Kidney (tissue), 14 donors: ENCODE measurements around the gene ABHD3. TPM values are rescaled to one million over a fixed set of nuclear protein-coding genes. Genes with fewer than 3 reads are reported as not detected.
A peak's percentile ranks its signal among the peaks of the same experiment; 100 is the strongest.
"Not testable (repeated sequence)": the region's sequence is repeated elsewhere in the genome, so short reads cannot be mapped to it uniquely, and the experiment has no call there.

Experiments used
- DNase-seq, 5 donors: peaks; one replicate each; pipeline ENCODE4 v3.0.0-alpha.2; 2013 to 2020
- FAIRE-seq: peaks from 2 replicates; lab custom pipeline; 2012; peaks lifted over from hg19 to GRCh38; lab: Jason Lieb, UNC
- H3K27ac ChIP-seq, 2 donors: one replicate each; pipeline ENCODE4 v1.7.0; 2013; ENCODE audit warnings: low read depth in 2 of 2, low read length in 2 of 2, inconsistent platforms in 1 of 2
- H3K27me3 ChIP-seq: one replicate; pipeline ENCODE4 v1.7.1; 2013; ENCODE audit warnings: low read length, inconsistent platforms; ENCODE audit not compliant: control insufficient read depth, insufficient read depth
- H3K36me3 ChIP-seq, 3 donors: one replicate each; pipeline versions ENCODE4 v1.7.0 to v1.7.1; 2013; ENCODE audit warnings: low read length in 3 of 3, control low read depth in 1 of 3, inconsistent platforms in 1 of 3; ENCODE audit not compliant: insufficient read depth in 3 of 3, control insufficient read depth in 2 of 3
- H3K4me1 ChIP-seq, 3 donors: one replicate each; pipeline versions ENCODE4 v1.7.0 to v1.7.1; 2013; ENCODE audit warnings: low read length in 3 of 3, inconsistent platforms in 1 of 3, low read depth in 1 of 3; ENCODE audit not compliant: control insufficient read depth in 2 of 3, insufficient read depth in 2 of 3
- H3K4me3 ChIP-seq, 3 donors: one replicate each; pipeline versions ENCODE4 v1.7.0 to v1.8.1; 2013; ENCODE audit warnings: low read length in 3 of 3, control low read depth in 1 of 3, inconsistent platforms in 1 of 3
- H3K9ac ChIP-seq, 3 donors: one replicate each; pipeline versions ENCODE4 v1.7.0 to v1.7.1; 2013; ENCODE audit warnings: low read length in 3 of 3, control low read depth in 1 of 3, inconsistent platforms in 1 of 3
- H3K9me3 ChIP-seq, 3 donors: one replicate each; pipeline versions ENCODE4 v1.7.0 to v1.7.1; 2013; ENCODE audit warnings: low read length in 3 of 3, control low read depth in 1 of 3, inconsistent platforms in 1 of 3; ENCODE audit not compliant: control insufficient read depth in 2 of 3, insufficient read depth in 1 of 3
- CTCF ChIP-seq: IDR thresholded peaks from 3 replicates; pipeline ENCODE4 v1.5.1; 2012; ENCODE audit warnings: mild to moderate bottlenecking, moderate library complexity, borderline replicate concordance; ENCODE audit not compliant: insufficient read depth; ENCODE audit errors: extremely low read depth
- intact Hi-C: fragments of 100-400 bp; cut with DNase I; formaldehyde crosslinking; loops from one replicate; pipeline ENCODE4 v1.11.1; 2022
- polyA plus RNA-seq: library from polyadenylated mRNA; stranded (reverse); fragments of 350-450 nt; fragmentation: Illumina TruSeq; extraction: RNeasy Lipid Tissue Mini Kit (QIAGEN cat#74804); gene quantifications from one replicate; pipeline ENCODE4 v1.2.3, GENCODE V29; 2014; ENCODE audit warnings: low read depth, low replicate concordance; ENCODE audit not compliant: insufficient read depth
- total RNA-seq: library from RNA; stranded (reverse); fragmentation: NEBNext Ultra II Directional; extraction: Animal tissue kit (Norgen Biotek cat#: 25700); gene quantifications from one replicate; pipeline ENCODE4 v1.2.1, GENCODE V29; 2021
- donor health status: control.
- donor health status: control.
- donor health status: control.
- donor health status: control.
- donor health status: control.
- donor health status: DM: yes; HTN: yes; CAD: no.
- donor health status: Normal renal cell carcinoma (clear cell type).

Gene ABHD3
- total and polyA plus RNA-seq, 2 donors from 2014 or later, result 13.1 to 18.9 TPM

- TF ChIP-seq CTCF, result no peak
- Histone ChIP-seq H3K27me3 (no peaks in the 10 kb centered on the region), H3K9ac (no peak overlapping the region), H3K27ac (no peak overlapping the region), H3K4me3 (no peak overlapping the region), H3K9me3 (peaks cover 0 to 3% (median 0%) of the 10 kb centered on the region in 3 donors), H3K36me3 (no peaks in the 10 kb centered on the region), H3K4me1 (peaks cover 0 to 2% (median 0%) of the 10 kb centered on the region in 3 donors)
- DNase-seq, result no peak
- FAIRE-seq, result no peak
- intact Hi-C loops, result no loop called here
Measured at GRCh38 chr18:21686282-21687105, 18.1 kb downstream of the ABHD3 start.

GRCh38 chr18:21685556-21685981 lies 19.0 kb downstream of the ABHD3 start:
- H3K4me1 ChIP-seq, H3K9ac ChIP-seq, intact Hi-C loops, FAIRE-seq, H3K36me3 ChIP-seq, H3K4me3 ChIP-seq, H3K27ac ChIP-seq, H3K9me3 ChIP-seq, H3K27me3 ChIP-seq: not testable (repeated sequence)
- peak in 3 of 5 donors; percentile 41 to 56 (median 43) for DNase-seq

GRCh38 chr18:21684731-21685130 lies 19.8 kb downstream of the ABHD3 start:
- TF ChIP-seq CTCF, result no peak
- intact Hi-C loops, result no loop called here
- Histone ChIP-seq H3K27ac (no peak overlapping the region), H3K9me3 (peaks cover 0 to 1% (median 0%) of the 10 kb centered on the region in 3 donors), H3K4me1 (peaks cover 0 to 2% (median 0%) of the 10 kb centered on the region in 3 donors), H3K27me3 (no peaks in the 10 kb centered on the region), H3K36me3 (no peaks in the 10 kb centered on the region), H3K4me3 (no peak overlapping the region), H3K9ac (no peak overlapping the region)
- FAIRE-seq, result no peak
- DNase-seq, result no peak

GRCh38 chr18:21682371-21683051 lies 22.1 kb downstream of the ABHD3 start:
- intact Hi-C loops, result no loop called here
- H3K27me3 ChIP-seq, result no peaks in the 10 kb centered on the region
- H3K9me3 ChIP-seq, result no peaks in the 10 kb centered on the region
- H3K4me1 ChIP-seq, result peaks cover 0 to 2% (median 0%) of the 10 kb centered on the region in 3 donors
- H3K27ac ChIP-seq, result peak overlapping the region; percentile 52 to 64
- peak overlapping the region in 2 of 3 donors; percentile 8 to 58 for H3K9ac ChIP-seq
- peak; percentile 39 for FAIRE-seq
- DNase-seq, result peak in 4 of 5 donors; percentile 49 to 84 (median 69)
- no peak for TF ChIP-seq CTCF
- H3K36me3 ChIP-seq, result no peaks in the 10 kb centered on the region
- H3K4me3 ChIP-seq, result peak overlapping the region; percentile 48 to 68 (median 62)
